Thoracic aorta (tissue), 2 donors: ENCODE measurements around the gene SLC23A2. TPM values are rescaled to one million over a fixed set of nuclear protein-coding genes. Genes with fewer than 3 reads are reported as not detected.

ENCODE experiments used
- ATAC-seq: fragments of 150-250 bp; one replicate; pipeline ENCODE4 v1.8.0; 2017; ENCODE audit warnings: low read depth; ENCODE audit not compliant: insufficient number of reproducible peaks, low FRiP score
- DNase-seq: peaks from one replicate; pipeline ENCODE4 v3.0.0-alpha.2; 2020; ENCODE audit warnings: low spot score
- H3K27ac ChIP-seq, 2 donors: fragments of 200-600 bp; sonication (generic); 1 replicate in 1 of 2; 2 replicates in 1 of 2; pipeline ENCODE4 v1.5.1; 2016; ENCODE audit warnings: mild to moderate bottlenecking in 2 of 2, moderate library complexity in 2 of 2
- H3K27me3 ChIP-seq: fragments of 200-600 bp; sonication (generic); replicated peaks from 2 replicates; pipeline ENCODE4 v1.6.0; 2016; ENCODE audit warnings: mild to moderate bottlenecking; ENCODE audit not compliant: insufficient read depth
- H3K36me3 ChIP-seq: fragments of 200-600 bp; sonication (generic); one replicate; pipeline ENCODE4 v1.5.1; 2016
- H3K4me1 ChIP-seq, 2 donors: fragments of 200-600 bp; sonication (generic); 1 replicate in 1 of 2; 2 replicates in 1 of 2; pipeline versions ENCODE4 v1.5.1 to v1.6.0; 2016; ENCODE audit warnings: low read depth in 2 of 2, mild to moderate bottlenecking in 1 of 2; ENCODE audit not compliant: control insufficient read depth in 1 of 2
- H3K4me3 ChIP-seq: fragments of 200-600 bp; sonication (generic); 2 replicates; pipeline ENCODE4 v1.5.1; 2016; ENCODE audit warnings: mild to moderate bottlenecking
- H3K9me3 ChIP-seq: fragments of 200-600 bp; sonication (generic); 2 replicates; pipeline ENCODE4 v1.5.1; 2016
- CTCF ChIP-seq: fragments of 200-600 bp; sonication (generic); IDR thresholded peaks from one replicate; pipeline ENCODE4 v1.5.1; 2019; ENCODE audit warnings: antibody characterized with exemption
- total RNA-seq, 2 donors: library from RNA; depleted of rRNA; stranded (reverse); fragments of >200 nt; gene quantifications; one replicate each; pipeline versions ENCODE4 v1.1.0 to v1.2.3, GENCODE V29; 2016

The SLC23A2 gene
- total RNA-seq, 2 donors from 2014 or later = 32.1 to 51.9 TPM

GRCh38 chr20:4840801-4841200 lies 160.5 kb downstream of the SLC23A2 start:
- DNase-seq (no peak), ATAC-seq (no peak)
- Histone ChIP-seq H3K27me3 (no peaks in the 10 kb centered on the region), H3K4me3 (no peak overlapping the region), H3K27ac (no peak overlapping the region), H3K36me3 (no peaks in the 10 kb centered on the region), H3K9me3 (no peaks in the 10 kb centered on the region), H3K4me1 (peaks cover 0 to 14% of the 10 kb centered on the region in 2 donors)
- no peak for TF ChIP-seq CTCF

GRCh38 chr20:4838526-4838925 lies 162.8 kb downstream of the SLC23A2 start:
- Histone ChIP-seq H3K36me3 (no peaks in the 10 kb centered on the region), H3K4me3 (no peak overlapping the region), H3K27ac (no peak overlapping the region), H3K9me3 (no peaks in the 10 kb centered on the region), H3K27me3 (no peaks in the 10 kb centered on the region), H3K4me1 (peaks cover 0 to 22% of the 10 kb centered on the region in 2 donors)
- no peak for TF ChIP-seq CTCF
- DNase-seq = no peak
- no peak for ATAC-seq

- Histone ChIP-seq H3K27ac (no peak overlapping the region), H3K27me3 (no peaks in the 10 kb centered on the region), H3K36me3 (no peaks in the 10 kb centered on the region), H3K4me1 (peaks cover 0 to 22% of the 10 kb centered on the region in 2 donors), H3K4me3 (no peak overlapping the region), H3K9me3 (no peaks in the 10 kb centered on the region)
- DNase-seq = no peak
- ATAC-seq = no peak
- no peak for TF ChIP-seq CTCF
These were observed 163.6 kb downstream of the SLC23A2 start for GRCh38 chr20:4837760-4838159.

GRCh38 chr20:4836935-4837334 lies 164.4 kb downstream of the SLC23A2 start:
- H3K4me3 ChIP-seq = no peak overlapping the region
- no peaks in the 10 kb centered on the region for H3K36me3 ChIP-seq
- H3K9me3 ChIP-seq = no peaks in the 10 kb centered on the region
- no peak for TF ChIP-seq CTCF
- no peak overlapping the region for H3K27ac ChIP-seq
- ATAC-seq (no peak), DNase-seq (no peak)
- H3K4me1 ChIP-seq = peaks cover 0 to 22% of the 10 kb centered on the region in 2 donors
- H3K27me3 ChIP-seq = no peaks in the 10 kb centered on the region

GRCh38 chr20:4836473-4836872 lies 164.8 kb downstream of the SLC23A2 start:
- DNase-seq (no peak), ATAC-seq (no peak)
- Histone ChIP-seq H3K9me3 (no peaks in the 10 kb centered on the region), H3K27ac (no peak overlapping the region), H3K36me3 (no peaks in the 10 kb centered on the region), H3K27me3 (no peaks in the 10 kb centered on the region), H3K4me1 (peaks cover 0 to 22% of the 10 kb centered on the region in 2 donors), H3K4me3 (no peak overlapping the region)
- TF ChIP-seq CTCF = no peak
